ENCODE measurements around the gene CAMKK2.

DNA sequence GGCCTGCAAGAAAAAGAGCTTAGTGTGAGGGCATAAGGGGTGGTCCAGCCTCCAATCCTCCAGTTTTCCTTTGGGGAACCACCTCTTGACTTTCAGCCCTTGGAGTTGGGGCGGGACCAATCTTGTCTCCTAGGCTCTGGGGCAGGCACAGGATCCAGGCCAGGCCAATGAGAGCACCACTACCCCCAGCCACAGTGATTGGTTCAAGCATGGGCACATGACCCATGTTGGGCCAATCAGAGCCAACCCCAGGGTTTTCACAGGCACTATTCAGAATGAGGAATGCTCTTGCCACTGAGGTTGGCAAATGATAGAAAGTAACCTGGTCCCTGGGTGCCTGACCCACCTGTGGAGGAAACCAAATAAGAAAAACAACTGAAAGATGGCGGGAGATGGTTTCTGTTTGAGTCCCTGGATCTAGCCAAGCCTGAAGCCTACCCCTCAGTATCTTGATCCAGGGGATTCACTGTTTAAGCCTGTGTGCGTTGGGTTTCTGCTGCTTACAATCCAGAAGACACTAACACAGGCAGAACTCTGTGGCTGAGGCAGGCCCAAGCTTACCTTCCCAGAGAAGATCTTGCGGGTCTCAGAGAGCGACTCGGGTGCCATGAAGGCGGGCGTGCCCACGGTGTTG lies 43.7 kb downstream of the CAMKK2 start:
- TF ChIP-seq, protein P1, sequence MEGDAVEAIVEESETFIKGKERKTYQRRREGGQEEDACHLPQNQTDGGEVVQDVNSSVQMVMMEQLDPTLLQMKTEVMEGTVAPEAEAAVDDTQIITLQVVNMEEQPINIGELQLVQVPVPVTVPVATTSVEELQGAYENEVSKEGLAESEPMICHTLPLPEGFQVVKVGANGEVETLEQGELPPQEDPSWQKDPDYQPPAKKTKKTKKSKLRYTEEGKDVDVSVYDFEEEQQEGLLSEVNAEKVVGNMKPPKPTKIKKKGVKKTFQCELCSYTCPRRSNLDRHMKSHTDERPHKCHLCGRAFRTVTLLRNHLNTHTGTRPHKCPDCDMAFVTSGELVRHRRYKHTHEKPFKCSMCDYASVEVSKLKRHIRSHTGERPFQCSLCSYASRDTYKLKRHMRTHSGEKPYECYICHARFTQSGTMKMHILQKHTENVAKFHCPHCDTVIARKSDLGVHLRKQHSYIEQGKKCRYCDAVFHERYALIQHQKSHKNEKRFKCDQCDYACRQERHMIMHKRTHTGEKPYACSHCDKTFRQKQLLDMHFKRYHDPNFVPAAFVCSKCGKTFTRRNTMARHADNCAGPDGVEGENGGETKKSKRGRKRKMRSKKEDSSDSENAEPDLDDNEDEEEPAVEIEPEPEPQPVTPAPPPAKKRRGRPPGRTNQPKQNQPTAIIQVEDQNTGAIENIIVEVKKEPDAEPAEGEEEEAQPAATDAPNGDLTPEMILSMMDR (IDR thresholded peaks at IDR 0.05): no peak
- no peak for TF ChIP-seq POLR2A (IDR thresholded peaks at IDR 0.05)

Measured in thyroid gland (tissue), 4 donors.